CD4-positive, alpha-beta memory T cell (primary cell): ENCODE results near the gene RAPGEF2. TPM values are rescaled to one million over a fixed set of nuclear protein-coding genes. Genes with fewer than 3 reads are reported as not detected.
A peak's percentile ranks its signal among the peaks of the same experiment; 100 is the strongest.

Experiments
- CTCF ChIA-PET: fragments of 350-600 bp; sonication (Branson Sonifier 250); formaldehyde crosslinking; loops from one replicate; lab custom pipeline; 2021; ENCODE audit warnings: inconsistent platforms; ENCODE audit not compliant: partially characterized antibody; lab: Charles Lee
- POLR2A ChIA-PET: fragments of 350-600 bp; sonication (Branson Sonifier 250); formaldehyde crosslinking; loops from one replicate; lab custom pipeline; 2021; ENCODE audit not compliant: partially characterized antibody; lab: Charles Lee
- DNase-seq, 5 donors: peaks; one replicate each; pipeline versions ENCODE4 v3.0.0 to v3.0.0-alpha.2; 2020 to 2022; ENCODE audit warnings: mixed read lengths in 1 of 5
- H3K27ac ChIP-seq: one replicate; pipeline ENCODE4 v1.7.0; 2013; ENCODE audit warnings: low read depth, low read length
- H3K27me3 ChIP-seq: 2 replicates; pipeline ENCODE4 v1.7.0; 2013; ENCODE audit warnings: mild to moderate bottlenecking, low read length, moderate library complexity; ENCODE audit not compliant: insufficient read depth
- H3K36me3 ChIP-seq: 2 replicates; pipeline ENCODE4 v1.7.0; 2013; ENCODE audit warnings: mild to moderate bottlenecking, low read length, moderate library complexity; ENCODE audit not compliant: insufficient read depth
- H3K4me1 ChIP-seq: 2 replicates; pipeline ENCODE4 v1.7.0; 2013; ENCODE audit warnings: mild to moderate bottlenecking, low read length, moderate library complexity; ENCODE audit not compliant: insufficient read depth
- H3K4me3 ChIP-seq, 2 donors: one replicate each; pipeline ENCODE4 v1.7.0; 2013; ENCODE audit warnings: low read length in 2 of 2, mild to moderate bottlenecking in 1 of 2
- H3K9me3 ChIP-seq, 2 donors: one replicate each; pipeline ENCODE4 v1.7.0; 2013; ENCODE audit warnings: low read length in 2 of 2, control low read depth in 1 of 2; ENCODE audit not compliant: control insufficient read depth in 1 of 2
- H3K27ac Mint-ChIP-seq, 7 donors: one replicate each; pipeline ENCODE4 v1.8.0; 2020 to 2021; ENCODE audit warnings: mixed read lengths in 7 of 7, mild to moderate bottlenecking in 6 of 7, inconsistent platforms in 3 of 7, moderate library complexity in 3 of 7
- H3K27me3 Mint-ChIP-seq, 2 donors: one replicate each; pipeline ENCODE4 v1.8.0; 2020 to 2021; ENCODE audit warnings: mixed read lengths in 2 of 2
- H3K36me3 Mint-ChIP-seq, 2 donors: one replicate each; pipeline ENCODE4 v1.8.0; 2020 to 2021; ENCODE audit warnings: mixed read lengths in 2 of 2, inconsistent platforms in 1 of 2, mild to moderate bottlenecking in 1 of 2
- H3K4me1 Mint-ChIP-seq, 4 donors: one replicate each; pipeline ENCODE4 v1.8.0; 2020 to 2021; ENCODE audit warnings: mixed read lengths in 4 of 4, mild to moderate bottlenecking in 1 of 4
- H3K4me3 Mint-ChIP-seq, 8 donors: one replicate each; pipeline ENCODE4 v1.8.0; 2020 to 2021; ENCODE audit warnings: mixed read lengths in 8 of 8, mild to moderate bottlenecking in 7 of 8, moderate library complexity in 6 of 8, inconsistent platforms in 3 of 8
- H3K9me3 Mint-ChIP-seq, 8 donors: one replicate each; pipeline ENCODE4 v1.8.0; 2020 to 2021; ENCODE audit warnings: mixed read lengths in 8 of 8, mild to moderate bottlenecking in 5 of 8, inconsistent platforms in 3 of 8, moderate library complexity in 1 of 8
- intact Hi-C: fragments of 100-400 bp; cut with micrococcal nuclease; formaldehyde crosslinking; loops from one replicate; pipeline ENCODE4 v1.15.1; 2023
- polyA plus RNA-seq, 2 donors: library from polyadenylated mRNA; unstranded; fragments of 300-500 nt; fragmentation: Illumina TruSeq; gene quantifications; one replicate each; pipeline ENCODE4 v1.2.3, GENCODE V29; 2021
- total RNA-seq, 2 experiments: library from RNA; stranded (reverse); gene quantifications; one replicate each; pipeline ENCODE4 v1.2.3, GENCODE V29; 2021

RAPGEF2 gene
- total and polyA plus RNA-seq, 4 experiments from 2014 or later, result 0.69 to 27.9 (median 12.1) TPM

GRCh38 chr4:159098482-159099127 lies 4.3 kb upstream of the RAPGEF2 start:
- peaks cover 6 to 15% (median 11%) of the 10 kb centered on the region in 4 donors for H3K4me1 Mint-ChIP-seq
- H3K27me3 Mint-ChIP-seq, result no peaks in the 10 kb centered on the region
- ChIA-PET CTCF (no interaction called here), POLR2A (no interaction called here)
- Histone ChIP-seq H3K27me3 (no peaks in the 10 kb centered on the region), H3K9me3 (no peaks in the 10 kb centered on the region), H3K36me3 (no peaks in the 10 kb centered on the region), H3K27ac (no peak overlapping the region), H3K4me1 (peaks cover 6% of the 10 kb centered on the region), H3K4me3 (no peak overlapping the region)
- H3K27ac Mint-ChIP-seq, result no peak overlapping the region
- intact Hi-C loops, result no loop called here
- peaks cover 0 to 5% of the 10 kb centered on the region in 2 donors for H3K36me3 Mint-ChIP-seq
- H3K4me3 Mint-ChIP-seq, result no peak overlapping the region
- DNase-seq, result no peak
- no peaks in the 10 kb centered on the region for H3K9me3 Mint-ChIP-seq

GRCh38 chr4:159101988-159102621 lies 774 bp upstream of the RAPGEF2 start:
- no peak for DNase-seq
- intact Hi-C loops, result loop anchor here (2.0 kb wide), 3 partner anchors 23 to 379 kb away; partner anchors contain the start of gene PPID
- peaks cover 29 to 42% (median 35%) of the 10 kb centered on the region in 4 donors for H3K4me1 Mint-ChIP-seq
- H3K27ac ChIP-seq, result peak overlapping the region; percentile 32
- H3K4me3 Mint-ChIP-seq, result peak overlapping the region; percentile 83 to 89 (median 84)
- ChIA-PET POLR2A (interaction anchor here (1.4 kb wide), 1 partner anchor 23 kb away, joined by 5 read pairs; no protein-coding TSS in a partner anchor), CTCF (interaction anchor here (1.4 kb wide), 1 partner anchor 74 kb away, joined by 4 read pairs; no protein-coding TSS in a partner anchor)
- H3K9me3 ChIP-seq, result no peaks in the 10 kb centered on the region
- H3K27me3 ChIP-seq, result no peaks in the 10 kb centered on the region
- peak overlapping the region in 1 of 2 donors; percentile 61 for H3K4me3 ChIP-seq
- H3K36me3 Mint-ChIP-seq, result peaks cover 0 to 12% of the 10 kb centered on the region in 2 donors
- H3K9me3 Mint-ChIP-seq, result peaks cover 0 to 4% (median 0%) of the 10 kb centered on the region in 8 donors
- H3K27me3 Mint-ChIP-seq, result no peaks in the 10 kb centered on the region
- peaks cover 34% of the 10 kb centered on the region for H3K4me1 ChIP-seq
- no peaks in the 10 kb centered on the region for H3K36me3 ChIP-seq
- peak overlapping the region; percentile 75 to 94 (median 90) for H3K27ac Mint-ChIP-seq

- H3K36me3 ChIP-seq, result no peaks in the 10 kb centered on the region
- peak overlapping the region; percentile 65 for H3K27ac ChIP-seq
- H3K27ac Mint-ChIP-seq, result peak overlapping the region in 1 of 7 donors; percentile 69
- no peaks in the 10 kb centered on the region for H3K27me3 Mint-ChIP-seq
- H3K4me3 Mint-ChIP-seq, result peak overlapping the region; percentile 37 to 92 (median 58)
- intact Hi-C loops, result loop anchor here (1.0 to 2.0 kb wide), 4 partner anchors 25 to 431 kb away; partner anchors contain the start of genes ETFDH and PPID
- H3K9me3 Mint-ChIP-seq, result peaks cover 0 to 4% (median 0%) of the 10 kb centered on the region in 8 donors
- peaks cover 0 to 12% of the 10 kb centered on the region in 2 donors for H3K36me3 Mint-ChIP-seq
- H3K4me3 ChIP-seq, result peak overlapping the region; percentile 32 to 66
- H3K4me1 ChIP-seq, result peaks cover 40% of the 10 kb centered on the region
- peak; percentile 45 to 58 (median 54) for DNase-seq
- no peaks in the 10 kb centered on the region for H3K27me3 ChIP-seq
- ChIA-PET CTCF (no interaction called here), POLR2A (interaction anchor here (1.4 kb wide), 1 partner anchor 15 kb away, joined by 3 read pairs; no protein-coding TSS in a partner anchor)
- no peaks in the 10 kb centered on the region for H3K9me3 ChIP-seq
- peaks cover 31 to 48% (median 40%) of the 10 kb centered on the region in 4 donors for H3K4me1 Mint-ChIP-seq
These were observed 608 bp downstream of the RAPGEF2 start for GRCh38 chr4:159103384-159103990.

GRCh38 chr4:159104694-159105414 lies 2.0 kb downstream of the RAPGEF2 start:
- Histone ChIP-seq H3K4me1 (peaks cover 40% of the 10 kb centered on the region), H3K9me3 (no peaks in the 10 kb centered on the region), H3K27me3 (no peaks in the 10 kb centered on the region), H3K36me3 (no peaks in the 10 kb centered on the region), H3K27ac (no peak overlapping the region), H3K4me3 (peak overlapping the region; percentile 59 to 66)
- H3K27ac Mint-ChIP-seq, result peak overlapping the region; percentile 91 to 100 (median 95)
- H3K9me3 Mint-ChIP-seq, result peaks cover 0 to 4% (median 0%) of the 10 kb centered on the region in 8 donors
- peaks cover 35 to 53% (median 42%) of the 10 kb centered on the region in 4 donors for H3K4me1 Mint-ChIP-seq
- no peaks in the 10 kb centered on the region for H3K27me3 Mint-ChIP-seq
- peak overlapping the region; percentile 92 to 97 (median 94) for H3K4me3 Mint-ChIP-seq
- DNase-seq, result peak in 1 of 5 donors; percentile 10
- peaks cover 0 to 12% of the 10 kb centered on the region in 2 donors for H3K36me3 Mint-ChIP-seq
- POLR2A ChIA-PET, result interaction anchor here (0.6 kb wide), 1 partner anchor 243 kb away, joined by 3 read pairs; no protein-coding TSS in a partner anchor
- CTCF ChIA-PET, result interaction anchor here (0.8 to 1.7 kb wide), 2 partner anchors 12 to 15 kb away, joined by 3 to 4 read pairs; no protein-coding TSS in a partner anchor
- intact Hi-C loops, result loop anchor here (2.0 kb wide), 1 partner anchor 336 kb away; the partner anchor contains the start of gene FNIP2

- no peaks in the 10 kb centered on the region for H3K9me3 ChIP-seq
- peak overlapping the region; percentile 41 to 97 (median 94) for H3K4me3 Mint-ChIP-seq
- no peak for DNase-seq
- intact Hi-C loops, result loop anchor here (2.0 kb wide), 1 partner anchor 337 kb away; the partner anchor contains the start of gene FNIP2
- no peak overlapping the region for H3K27ac ChIP-seq
- H3K4me1 Mint-ChIP-seq, result peaks cover 35 to 54% (median 43%) of the 10 kb centered on the region in 4 donors
- no peak overlapping the region for H3K4me3 ChIP-seq
- CTCF ChIA-PET, result interaction anchor here (1.7 kb wide), 1 partner anchor 11 kb away, joined by 3 read pairs; no protein-coding TSS in a partner anchor
- H3K36me3 ChIP-seq, result no peaks in the 10 kb centered on the region
- no peaks in the 10 kb centered on the region for H3K27me3 ChIP-seq
- peaks cover 0 to 12% of the 10 kb centered on the region in 2 donors for H3K36me3 Mint-ChIP-seq
- POLR2A ChIA-PET, result no interaction called here
- H3K9me3 Mint-ChIP-seq, result peaks cover 0 to 4% (median 0%) of the 10 kb centered on the region in 8 donors
- peak overlapping the region in 4 of 7 donors; percentile 16 to 91 (median 32) for H3K27ac Mint-ChIP-seq
- H3K4me1 ChIP-seq, result peaks cover 40% of the 10 kb centered on the region
- H3K27me3 Mint-ChIP-seq, result no peaks in the 10 kb centered on the region
These were observed 2.9 kb downstream of the RAPGEF2 start for GRCh38 chr4:159105761-159106243.

DNA sequence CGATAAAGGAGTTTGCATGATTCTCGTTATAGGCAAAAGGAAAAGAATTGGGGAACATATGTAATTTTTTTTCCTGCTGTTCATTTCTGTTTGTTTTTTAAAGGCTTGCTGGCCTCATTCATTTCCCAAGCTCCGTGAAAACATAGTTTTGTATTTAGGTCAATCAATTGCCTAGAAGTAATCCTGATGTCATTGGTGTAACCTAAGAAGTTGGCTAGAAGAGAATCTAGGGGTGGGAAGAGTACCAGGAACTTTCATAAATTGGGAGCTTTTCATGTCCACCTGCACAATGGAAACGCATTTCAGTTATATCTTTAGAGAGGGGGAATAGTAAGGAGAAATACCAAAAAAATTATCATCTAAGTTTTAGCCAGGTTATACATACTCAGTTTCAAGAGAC lies 3.8 kb downstream of the RAPGEF2 start:
- POLR2A ChIA-PET, result interaction anchor here (1.7 kb wide), 1 partner anchor 11 kb away, joined by 3 read pairs; no protein-coding TSS in a partner anchor
- H3K27me3 Mint-ChIP-seq, result no peaks in the 10 kb centered on the region
- Histone ChIP-seq H3K27ac (no peak overlapping the region), H3K36me3 (no peaks in the 10 kb centered on the region), H3K27me3 (no peaks in the 10 kb centered on the region), H3K9me3 (no peaks in the 10 kb centered on the region), H3K4me3 (no peak overlapping the region), H3K4me1 (peaks cover 40% of the 10 kb centered on the region)
- peaks cover 0 to 4% (median 0%) of the 10 kb centered on the region in 8 donors for H3K9me3 Mint-ChIP-seq
- H3K36me3 Mint-ChIP-seq, result peaks cover 0 to 11% of the 10 kb centered on the region in 2 donors
- DNase-seq, result no peak
- intact Hi-C loops, result no loop called here
- peak overlapping the region in 1 of 8 donors; percentile 8 for H3K4me3 Mint-ChIP-seq
- H3K27ac Mint-ChIP-seq, result peak overlapping the region in 3 of 7 donors; percentile 13 to 55 (median 40)
- peaks cover 33 to 46% (median 42%) of the 10 kb centered on the region in 4 donors for H3K4me1 Mint-ChIP-seq
- CTCF ChIA-PET, result no interaction called here
